HG03469 (cell line): ENCODE data around the gene DGKI.

Experiments
- ATAC-seq: cut with Tn5 transposase; IDR thresholded peaks from one replicate; pipeline ENCODE4 v1.9.1; 2021; ENCODE audit warnings: mild to moderate bottlenecking, moderate library complexity, moderate number of reproducible peaks; ENCODE audit not compliant: unreplicated experiment

The DGKI gene

DNA sequence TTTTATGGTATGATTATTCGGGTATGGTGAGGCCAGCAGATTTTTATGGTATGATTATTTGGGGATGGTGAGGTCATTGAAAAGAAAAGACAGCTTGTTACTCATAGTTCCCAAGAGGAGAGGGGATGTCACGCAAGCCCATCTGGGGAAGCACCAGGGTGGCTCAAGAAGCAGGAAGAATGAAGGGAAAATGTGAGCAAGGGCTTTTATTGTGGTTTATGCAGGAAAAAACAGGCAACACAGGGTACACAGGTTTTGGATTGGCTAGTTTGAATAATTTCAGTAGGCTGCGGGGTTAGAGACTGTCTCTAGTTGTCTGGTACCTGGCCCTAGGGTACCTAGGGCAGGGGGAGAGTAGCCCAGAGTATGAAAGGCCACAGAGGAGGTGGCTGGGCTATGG lies 26.8 kb upstream of the DGKI start:
- ATAC-seq: no peak

DNA sequence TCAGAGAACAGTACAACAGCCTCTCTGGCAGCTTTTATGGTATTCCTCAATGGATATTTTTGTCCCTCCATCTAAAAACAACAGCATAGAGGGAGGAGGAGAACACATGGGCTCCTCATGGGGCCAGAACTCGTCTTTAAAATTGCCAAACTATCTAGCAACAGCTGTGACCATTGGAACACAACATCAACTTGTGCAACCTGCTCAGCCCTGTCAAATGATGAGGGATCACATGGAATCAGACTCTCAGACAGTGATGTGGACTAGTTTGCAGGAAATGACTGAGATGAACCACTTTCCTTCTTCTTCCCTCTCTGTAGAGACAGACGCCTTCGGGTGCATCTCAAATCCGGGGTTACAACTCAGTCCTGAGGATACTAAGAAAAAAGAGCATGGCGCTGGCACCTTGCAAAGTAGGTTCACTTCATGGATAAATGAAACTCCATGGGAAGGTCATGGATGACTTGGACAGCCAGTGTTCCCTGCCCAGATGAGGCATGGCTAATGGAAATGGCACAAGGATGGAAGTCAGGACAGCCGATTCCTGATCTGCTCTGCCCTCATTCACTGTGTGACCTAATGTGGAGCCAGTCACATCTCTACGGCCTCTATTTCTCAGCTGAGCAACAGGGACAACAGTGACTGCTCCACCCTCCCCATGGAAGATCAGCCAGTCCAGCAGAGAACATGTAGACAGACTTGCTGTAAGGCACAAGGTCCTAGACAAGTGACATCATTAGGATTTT lies 24.6 kb upstream of the DGKI start:
- no peak for ATAC-seq

DNA sequence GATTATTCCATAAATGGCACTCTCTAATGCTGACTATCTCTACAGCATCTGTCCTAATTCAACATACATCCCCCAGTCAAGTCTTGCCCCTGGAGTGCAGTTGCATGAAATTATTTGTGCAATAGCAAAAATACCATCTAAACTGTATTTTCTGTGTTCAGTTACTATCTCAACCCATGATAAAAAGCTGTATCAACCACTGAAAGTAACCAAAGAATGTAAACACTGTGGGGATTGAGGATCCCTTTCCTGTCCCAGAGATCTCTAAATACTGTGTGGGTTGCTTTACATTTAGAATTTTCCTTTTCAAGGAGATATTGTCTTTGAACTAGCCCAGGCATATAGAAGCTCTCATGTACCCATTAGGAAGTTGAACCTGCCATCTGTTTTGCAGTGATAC lies 23.9 kb upstream of the DGKI start:
- no peak for ATAC-seq

DNA sequence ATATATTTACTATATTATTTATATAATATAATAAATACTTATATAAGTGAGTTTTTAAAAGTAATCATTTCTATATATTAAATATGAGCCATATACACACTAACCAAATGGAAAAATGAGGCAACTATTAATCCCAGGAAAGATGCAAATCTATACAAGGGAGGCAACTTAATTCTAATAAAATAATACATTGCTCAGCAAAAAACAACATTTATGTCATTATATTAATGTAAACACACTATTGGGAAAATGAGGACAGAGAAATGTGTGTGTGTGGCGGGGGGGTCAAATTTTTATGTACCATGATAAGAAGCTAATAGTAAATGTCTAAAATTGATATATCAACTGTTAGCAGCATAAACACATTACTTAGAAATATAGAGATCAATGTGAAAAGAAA lies 23.3 kb upstream of the DGKI start:
- ATAC-seq: no peak

DNA sequence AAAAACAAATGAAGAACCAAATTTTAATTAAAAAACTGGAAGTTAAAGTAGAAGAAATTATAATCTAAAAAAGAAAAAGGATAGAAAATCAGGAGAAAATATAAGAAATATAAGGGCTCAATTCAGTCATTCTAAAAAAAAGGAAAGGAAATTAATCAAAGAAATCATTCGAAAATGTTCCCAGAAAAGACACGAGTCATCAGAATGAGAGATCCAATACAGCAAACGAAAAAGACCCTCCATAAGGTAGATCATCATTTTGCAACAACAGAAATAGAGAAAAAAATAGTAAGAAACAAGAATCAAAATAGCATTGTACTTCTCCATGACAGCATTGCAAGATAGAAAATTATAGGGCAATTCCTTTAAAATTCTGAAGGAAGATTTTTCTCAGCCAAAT lies 22.5 kb upstream of the DGKI start:
- ATAC-seq: no peak

DNA sequence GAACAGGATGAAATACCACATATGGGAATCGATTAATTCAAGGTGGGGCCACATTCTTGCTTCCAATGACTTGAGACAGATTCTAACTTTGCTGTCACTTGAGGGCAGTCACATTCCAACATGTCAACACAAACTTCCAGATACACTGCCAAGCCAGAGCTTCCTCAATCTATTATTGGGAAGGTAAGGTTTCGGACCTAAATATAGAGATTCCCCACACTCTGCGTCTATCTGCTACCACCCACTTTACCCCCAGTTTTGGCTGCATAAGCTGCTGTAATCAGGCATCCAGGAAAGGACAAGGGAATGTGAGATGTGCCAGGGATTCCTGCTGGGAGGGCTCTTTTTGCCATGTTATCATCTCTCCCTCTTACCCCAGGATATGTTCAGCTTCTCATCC lies 20.5 kb upstream of the DGKI start:
- no peak for ATAC-seq

DNA sequence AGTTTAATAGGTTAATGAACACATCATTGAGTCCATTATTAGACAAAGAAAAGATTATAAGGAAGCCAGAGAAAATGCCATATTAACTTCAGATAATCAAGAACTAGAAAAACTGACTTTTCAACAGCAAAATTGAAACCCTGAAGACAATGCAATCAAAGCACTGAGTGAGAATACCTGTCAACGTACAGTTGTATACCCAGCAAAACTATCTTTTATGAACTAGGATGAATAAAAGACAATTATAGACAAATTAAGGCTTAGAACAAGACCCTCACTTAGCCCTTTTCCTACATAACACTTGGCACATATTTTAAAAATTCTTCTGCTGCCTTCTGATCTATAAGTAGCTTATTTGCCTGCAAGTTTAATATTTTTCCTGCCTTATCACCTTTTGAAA lies 19.0 kb upstream of the DGKI start:
- no peak for ATAC-seq

DNA sequence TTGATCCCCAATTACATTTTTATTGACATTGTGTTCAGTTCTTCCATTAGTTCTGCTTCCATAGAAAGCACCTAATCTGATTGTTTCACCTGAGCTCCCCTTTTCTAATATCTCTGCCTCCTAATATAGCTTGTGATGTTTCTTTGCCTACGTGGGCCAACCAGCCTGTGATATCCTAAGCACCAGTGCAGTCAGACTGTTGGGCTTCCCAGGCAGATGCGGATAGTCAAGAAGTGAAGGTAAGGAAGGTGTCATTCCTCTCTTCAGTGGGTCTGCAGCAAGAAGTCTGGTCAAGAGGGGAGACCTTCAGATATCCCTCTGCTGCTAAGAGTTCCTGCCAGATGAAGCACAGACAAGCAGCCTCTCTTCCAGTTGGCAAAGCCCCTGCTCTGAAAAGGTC lies 16.2 kb upstream of the DGKI start:
- no peak for ATAC-seq

DNA sequence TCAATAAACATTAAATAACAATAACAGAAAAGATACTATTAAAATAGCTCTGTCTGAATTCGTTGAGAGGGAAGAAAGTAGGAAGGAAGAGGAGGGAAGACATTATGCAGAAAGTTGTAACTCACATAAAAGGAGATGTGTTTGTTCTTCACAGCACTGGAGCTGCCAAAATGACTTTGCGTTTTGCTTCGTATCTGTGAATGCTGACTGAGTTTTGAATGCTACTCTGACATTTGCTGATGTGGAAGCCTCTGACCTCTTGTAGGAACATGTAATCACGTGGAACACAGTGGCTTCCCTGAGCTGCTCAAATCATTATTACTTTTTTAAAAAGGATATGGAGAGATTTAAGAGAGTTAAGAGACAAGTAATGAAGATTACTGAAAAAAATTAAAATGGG lies 15.6 kb upstream of the DGKI start:
- no peak for ATAC-seq

DNA sequence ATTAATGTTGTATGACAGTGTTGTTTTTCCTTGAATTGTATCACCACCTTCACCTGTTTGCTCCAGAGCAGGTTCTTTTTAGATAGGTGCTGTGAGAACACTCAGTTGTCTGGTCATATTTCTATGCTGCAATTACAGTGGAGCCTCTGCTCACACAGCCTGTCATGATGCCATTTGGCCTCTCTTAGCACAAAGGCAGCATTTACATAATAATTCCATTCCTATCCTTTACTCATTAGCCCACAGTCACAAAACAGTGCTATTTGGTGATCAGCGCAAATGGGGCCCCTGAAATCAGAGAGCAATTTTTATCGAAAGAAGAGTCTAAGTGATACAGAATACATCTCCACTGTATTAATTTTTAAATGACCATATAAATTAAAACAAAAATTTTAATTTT lies 13.8 kb upstream of the DGKI start:
- ATAC-seq: no peak

DNA sequence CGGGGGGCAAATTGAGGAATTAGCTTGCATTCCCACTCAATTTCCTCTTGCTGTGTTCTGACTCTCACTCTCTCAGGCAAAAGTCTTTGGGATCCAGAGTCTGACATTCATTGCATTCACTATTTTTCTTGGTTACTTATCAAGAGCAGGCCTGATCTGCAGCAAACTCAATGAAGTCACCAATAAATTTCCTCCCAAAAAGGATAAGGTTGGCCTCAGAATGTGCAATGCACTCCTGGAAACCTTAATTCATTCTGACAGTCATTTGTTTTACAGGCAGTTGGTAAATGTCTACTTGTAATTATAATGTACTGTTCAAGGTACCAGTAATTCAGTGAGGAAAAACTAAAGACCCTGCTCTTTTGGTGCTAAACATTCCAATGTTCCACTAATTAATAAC lies 6.3 kb upstream of the DGKI start:
- ATAC-seq: no peak

DNA sequence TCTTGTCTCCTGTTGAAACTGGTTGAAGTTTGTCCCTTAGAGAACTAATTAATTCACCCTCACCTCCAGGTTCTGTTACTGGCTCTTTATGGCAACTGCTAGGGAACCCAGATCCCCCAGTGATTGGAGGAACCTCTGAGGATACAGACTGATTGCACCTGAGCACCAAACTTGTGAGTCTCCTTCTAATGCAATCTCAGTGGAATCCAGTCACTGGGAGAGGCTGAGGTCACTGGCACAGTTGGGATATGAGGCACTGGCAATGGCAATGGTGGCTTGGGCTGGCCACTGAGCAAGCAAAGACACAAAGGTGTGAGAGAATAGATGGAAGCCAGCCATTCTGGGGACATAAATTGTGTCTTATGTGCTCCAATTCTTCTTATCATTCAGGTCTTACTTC lies 5.3 kb upstream of the DGKI start:
- ATAC-seq: no peak

DNA sequence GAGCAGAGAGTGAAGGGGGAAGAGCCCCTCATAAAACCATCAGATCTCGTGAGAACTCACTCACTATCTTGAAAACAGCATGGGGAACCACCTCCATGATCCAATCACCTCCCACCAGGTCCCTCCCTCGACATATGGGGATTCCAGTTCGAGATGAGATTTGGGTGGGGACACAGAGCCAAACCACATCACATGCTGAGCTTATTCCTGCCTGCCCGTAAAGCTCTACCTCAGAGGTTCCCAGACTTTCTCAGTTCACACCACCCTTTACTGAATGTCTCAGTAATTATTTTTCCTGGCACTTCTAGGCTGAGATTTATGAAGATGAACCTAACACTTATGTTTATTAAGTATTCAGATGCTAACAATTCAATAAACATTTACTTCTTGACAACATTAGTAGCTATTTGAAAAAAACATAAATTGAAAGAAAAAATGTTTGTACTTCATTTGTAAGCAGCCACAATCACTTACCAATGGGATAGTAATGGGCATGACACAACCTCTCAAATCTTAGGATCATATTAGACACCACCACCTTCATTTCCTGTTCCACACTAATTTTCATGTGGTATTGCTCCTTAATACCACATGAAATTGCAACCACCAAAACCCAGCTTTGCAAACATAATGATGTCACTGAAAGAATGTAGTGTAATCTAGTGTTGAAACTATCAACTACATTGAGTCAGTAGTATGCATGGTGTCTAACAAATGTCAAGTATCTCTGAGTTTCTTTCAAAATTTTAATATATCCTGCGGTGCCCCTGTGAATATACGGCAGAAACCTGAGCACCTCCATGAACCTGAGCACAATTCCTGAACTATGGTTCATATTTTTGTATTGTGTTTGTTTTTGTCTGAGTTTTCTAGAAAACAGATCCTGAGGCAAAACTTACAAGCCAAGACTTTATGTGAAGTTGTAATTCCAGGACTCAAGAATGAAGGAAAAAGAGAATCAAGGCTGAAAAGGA lies 4.5 kb upstream of the DGKI start:
- no peak for ATAC-seq

DNA sequence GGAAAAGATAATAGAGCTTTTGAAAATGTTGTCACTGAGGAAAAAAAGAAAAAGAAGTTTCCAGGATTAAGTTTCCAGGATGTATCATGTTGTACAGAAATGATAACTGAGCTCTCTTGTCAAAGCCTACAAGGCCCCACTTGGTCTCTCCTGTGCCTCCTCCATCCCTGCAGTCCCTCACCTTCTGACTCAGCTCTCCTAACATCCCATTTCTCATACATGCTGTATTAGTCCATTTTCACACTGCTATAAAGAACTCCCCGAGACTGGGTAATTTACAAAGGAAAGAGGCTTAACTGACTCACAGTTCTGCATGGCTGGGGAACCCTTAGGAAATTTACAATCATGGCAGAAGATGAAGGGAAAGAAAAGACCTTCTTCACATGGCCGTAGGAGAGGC lies 3.8 kb upstream of the DGKI start:
- no peak for ATAC-seq

DNA sequence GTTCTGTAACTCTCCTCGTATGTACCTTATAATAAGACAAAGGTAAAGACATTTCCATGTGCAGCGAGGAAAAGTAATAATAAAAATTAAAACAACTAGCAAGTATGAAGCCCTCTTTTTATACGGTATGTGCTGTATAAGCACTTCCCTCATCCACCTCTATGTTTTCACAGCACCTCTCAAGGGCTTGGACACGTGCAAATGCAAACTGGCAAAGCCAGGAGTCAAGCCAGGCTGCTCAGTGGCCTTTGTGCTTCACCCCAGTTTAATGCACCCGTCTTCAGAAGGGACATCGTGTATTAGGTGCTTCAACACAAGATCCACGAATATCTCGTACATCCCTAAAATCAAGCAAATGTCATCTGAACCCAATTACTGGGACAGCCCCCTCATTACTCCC lies 1.3 kb upstream of the DGKI start:
- no peak for ATAC-seq

DNA sequence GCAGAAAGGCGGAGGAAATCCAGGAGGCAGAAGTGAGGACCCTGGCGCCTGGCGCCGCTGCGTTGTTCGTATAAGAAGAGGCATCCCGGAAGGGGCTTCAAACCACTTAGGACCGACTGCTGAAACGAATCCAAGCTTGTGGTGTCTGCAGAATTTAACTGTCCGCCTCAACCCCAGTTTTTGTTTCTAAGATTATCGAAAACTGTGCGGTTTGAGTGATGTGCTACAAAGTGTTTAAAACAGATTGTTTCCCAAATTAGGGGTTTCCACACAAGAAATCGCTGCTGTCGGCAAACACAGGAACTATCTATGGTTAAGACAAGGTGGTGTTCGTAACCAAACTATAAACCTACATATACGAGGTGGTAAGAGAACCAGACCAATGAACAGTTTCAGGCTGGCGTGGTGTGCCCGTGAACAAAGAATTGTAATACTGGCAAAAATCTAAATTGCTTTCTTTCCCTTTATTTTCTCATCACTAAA lies 835 bp upstream of the DGKI start:
- no peak for ATAC-seq

DNA sequence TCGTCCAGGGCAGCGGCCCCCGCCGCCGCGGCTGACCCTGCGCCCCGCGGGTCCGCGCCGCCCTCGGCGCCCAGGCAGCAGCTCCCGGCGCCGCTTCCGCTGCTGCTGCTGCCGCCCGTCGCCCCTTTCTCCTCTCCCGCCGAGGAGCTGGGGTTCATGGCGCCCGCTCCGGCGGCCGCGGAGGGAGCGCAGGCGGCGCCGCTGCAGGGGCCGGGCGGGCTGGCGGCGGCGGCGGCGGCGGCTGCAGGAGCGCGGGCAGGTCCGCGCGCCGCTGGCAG lies 286 bp downstream of the DGKI start:
- ATAC-seq: no peak

DNA sequence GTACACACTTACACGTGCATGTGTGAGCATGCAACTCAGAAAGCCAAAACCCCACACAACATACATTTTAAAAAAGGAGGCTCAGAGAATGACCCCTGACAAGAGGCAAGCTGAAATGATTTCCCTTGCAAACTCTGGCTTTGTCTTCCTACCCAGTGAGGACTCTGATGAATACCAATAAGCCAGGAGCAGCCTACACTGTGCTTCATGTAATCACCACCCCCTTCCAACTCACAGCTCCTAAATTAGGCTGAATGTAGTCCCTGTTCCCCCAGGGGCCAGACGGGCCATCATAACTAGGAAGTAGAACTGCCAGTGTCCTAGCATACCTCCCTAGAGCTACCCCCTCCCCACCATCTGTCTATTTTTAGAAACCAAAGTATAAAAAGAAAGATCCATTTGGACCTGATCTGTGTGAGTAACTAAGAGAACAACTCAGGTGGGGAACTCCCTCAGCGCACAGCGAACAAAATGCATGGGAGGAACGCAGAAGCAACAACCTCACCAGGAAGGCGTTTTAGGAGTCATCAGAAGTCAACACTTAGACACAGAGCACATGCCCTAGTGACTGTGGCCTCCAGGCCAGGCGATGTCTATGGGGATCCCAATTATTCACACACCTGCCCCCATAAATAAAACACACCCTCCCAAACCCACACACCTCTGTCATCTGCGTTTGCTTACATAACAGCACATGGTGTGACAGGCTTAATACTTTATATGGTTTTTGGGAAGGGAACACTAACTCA lies 1.9 kb downstream of the DGKI start:
- ATAC-seq: no peak

DNA sequence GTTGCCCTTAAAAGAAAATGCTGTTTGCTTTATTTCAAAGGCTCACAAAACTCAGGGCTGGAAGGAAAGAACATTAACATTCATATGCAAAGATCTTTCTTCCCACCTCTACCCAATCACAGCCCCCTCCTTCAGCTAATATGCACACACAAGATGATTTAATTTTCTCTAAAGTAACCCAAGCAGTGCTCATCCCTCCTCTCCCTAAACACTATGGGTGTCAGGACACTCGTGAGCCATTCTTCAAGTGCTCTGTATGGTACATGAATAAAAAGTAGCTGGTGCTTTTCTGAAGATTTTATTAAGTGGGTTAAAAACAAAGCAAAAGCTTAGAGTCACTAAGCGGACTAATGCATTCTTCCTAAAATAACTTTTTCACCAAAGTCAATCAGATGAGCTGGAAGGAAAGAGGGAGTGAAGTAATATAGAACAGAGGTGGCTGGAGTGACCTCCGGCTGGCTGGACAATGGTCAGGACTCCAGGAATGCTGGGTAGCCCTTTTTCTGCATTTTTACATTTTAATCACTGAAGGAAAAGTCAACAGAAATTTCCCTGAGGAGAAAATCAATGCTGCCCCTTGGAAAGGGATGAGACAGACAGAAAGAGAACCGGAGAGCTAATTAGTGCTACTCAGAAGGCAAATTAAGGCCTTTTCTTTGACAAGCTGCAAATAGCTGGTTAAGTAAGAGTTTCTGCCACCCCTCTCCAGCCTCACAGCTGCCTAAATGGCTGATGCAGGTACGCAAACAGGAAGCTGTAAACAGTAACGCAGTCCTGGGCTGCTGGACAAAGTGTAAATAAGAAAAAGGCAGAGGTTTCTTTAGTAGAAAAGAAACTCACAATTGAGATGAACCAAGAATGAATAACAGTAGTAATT lies 6.6 kb downstream of the DGKI start:
- no peak for ATAC-seq

DNA sequence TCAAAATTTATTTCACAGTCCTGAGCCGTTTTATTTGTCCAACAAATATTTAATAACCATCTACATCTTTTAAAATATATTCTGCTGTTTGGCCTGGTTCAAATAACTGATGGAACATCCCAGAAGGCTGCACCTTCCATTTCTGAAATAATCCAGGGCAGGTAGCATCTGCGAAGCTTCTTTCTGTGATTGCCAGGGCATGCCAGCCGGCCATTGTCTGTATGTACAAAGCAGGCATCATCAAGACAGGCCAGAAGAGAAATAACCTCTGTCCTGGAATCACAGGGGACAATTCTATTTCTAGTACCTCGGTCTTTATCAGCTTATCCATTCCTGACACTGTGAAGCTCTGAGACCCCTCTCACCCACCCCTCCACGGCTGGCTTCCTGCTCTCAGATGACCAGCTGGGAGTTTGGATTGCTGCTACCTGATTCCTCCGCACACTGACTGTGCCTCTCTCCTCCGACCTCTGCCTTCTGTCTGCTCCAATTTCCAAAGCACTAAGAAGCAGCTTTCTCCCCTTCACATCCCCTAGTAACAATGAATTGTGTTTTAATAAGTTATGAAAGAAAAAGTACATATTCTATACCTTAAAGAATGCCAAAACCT lies 8.0 kb downstream of the DGKI start:
- ATAC-seq: no peak
